ENCODE data around the gene CREBL2.
"Not testable (repeated sequence)": the region's sequence is repeated elsewhere in the genome, so short reads cannot be mapped to it uniquely, and the experiment has no call there.

Gene CREBL2

DNA sequence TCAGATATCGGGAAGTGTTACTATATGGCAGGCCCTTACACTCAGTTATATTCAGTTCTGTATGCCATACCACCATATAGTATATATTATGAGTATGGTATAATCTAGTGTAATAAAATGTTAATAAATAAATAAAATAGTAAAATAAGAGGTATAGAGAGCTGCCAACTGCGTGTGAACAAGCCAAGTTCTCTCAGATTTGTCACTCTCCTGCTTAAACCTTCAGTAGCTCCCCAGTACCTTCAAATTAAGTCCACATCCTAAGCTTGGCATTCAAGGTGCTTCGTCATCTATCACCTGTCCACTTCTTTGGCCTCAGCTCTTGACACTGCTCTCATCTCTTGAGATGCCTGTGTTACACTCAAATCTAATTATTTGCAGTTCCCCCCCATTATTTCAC lies 12.8 kb upstream of the CREBL2 start:
- DNase-seq (ENCODE audit: low read depth in 2 of 2): no peak

DNA sequence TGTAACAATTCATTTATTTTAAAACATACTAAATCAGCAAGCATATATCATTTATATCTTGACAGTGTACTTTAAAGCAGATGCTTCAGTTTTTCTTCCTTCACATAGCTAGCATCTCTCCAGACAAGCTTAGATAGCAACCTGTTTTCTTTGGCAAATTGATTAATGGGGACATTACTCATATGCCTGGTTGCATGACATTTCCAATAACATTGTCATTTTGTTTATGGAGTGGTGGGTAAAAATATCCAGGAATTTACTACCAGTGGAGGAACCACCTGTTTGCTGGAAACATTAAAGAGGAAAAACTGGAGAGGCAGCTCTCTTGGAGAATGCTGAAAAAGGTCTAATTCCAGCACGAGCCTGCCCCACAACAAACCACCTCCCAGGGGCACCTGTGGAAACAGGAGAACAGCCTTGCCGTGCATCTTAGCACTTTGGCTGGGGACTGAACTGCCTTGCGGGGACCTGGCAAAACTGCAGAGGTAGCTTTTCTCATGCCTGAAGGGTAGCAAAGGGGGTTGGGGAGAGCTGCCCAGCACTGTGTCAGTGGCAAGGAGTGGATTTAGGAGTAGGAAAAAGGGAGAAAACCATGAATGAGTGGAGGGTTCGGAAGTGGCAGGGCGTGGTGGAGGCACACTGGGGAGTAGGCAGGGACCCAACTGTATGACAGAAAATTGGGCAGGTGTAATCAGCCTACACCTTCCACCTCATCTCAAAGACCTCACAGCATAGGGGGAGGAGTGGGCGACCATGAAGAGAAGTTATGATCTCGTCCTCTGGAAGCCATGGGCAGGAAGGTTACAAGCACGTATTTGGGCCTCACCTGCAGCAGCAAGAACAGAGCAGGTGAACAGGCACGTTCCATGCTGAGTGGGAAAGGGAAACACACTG lies 11.7 kb upstream of the CREBL2 start:
- DNase-seq (ENCODE audit: low read depth in 2 of 2): no peak

DNA sequence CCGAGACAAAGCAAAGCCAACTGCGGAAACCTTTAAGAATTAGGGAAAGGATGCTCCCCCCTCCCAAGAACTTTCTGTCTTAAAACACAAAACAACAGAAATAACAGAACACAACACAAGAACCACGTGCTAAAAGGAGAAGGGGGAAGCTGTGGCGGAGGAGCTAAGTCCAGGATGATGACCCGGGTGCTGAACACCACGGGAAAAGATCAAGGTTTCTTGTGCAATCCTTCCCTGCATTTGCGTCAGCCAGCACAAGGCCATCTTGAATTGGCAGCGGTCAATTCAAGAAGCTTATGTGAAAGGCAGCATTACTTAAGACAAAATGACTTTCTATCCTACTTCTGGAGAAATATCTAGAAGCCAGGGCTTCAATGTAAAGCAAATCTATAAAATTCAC lies 11.0 kb upstream of the CREBL2 start:
- DNase-seq (ENCODE audit: low read depth in 2 of 2): no peak

- no peak for DNase-seq (ENCODE audit: low read depth in 2 of 2)
Measured at GRCh38 chr12:12604740-12605139, 6.9 kb upstream of the CREBL2 start.

DNA sequence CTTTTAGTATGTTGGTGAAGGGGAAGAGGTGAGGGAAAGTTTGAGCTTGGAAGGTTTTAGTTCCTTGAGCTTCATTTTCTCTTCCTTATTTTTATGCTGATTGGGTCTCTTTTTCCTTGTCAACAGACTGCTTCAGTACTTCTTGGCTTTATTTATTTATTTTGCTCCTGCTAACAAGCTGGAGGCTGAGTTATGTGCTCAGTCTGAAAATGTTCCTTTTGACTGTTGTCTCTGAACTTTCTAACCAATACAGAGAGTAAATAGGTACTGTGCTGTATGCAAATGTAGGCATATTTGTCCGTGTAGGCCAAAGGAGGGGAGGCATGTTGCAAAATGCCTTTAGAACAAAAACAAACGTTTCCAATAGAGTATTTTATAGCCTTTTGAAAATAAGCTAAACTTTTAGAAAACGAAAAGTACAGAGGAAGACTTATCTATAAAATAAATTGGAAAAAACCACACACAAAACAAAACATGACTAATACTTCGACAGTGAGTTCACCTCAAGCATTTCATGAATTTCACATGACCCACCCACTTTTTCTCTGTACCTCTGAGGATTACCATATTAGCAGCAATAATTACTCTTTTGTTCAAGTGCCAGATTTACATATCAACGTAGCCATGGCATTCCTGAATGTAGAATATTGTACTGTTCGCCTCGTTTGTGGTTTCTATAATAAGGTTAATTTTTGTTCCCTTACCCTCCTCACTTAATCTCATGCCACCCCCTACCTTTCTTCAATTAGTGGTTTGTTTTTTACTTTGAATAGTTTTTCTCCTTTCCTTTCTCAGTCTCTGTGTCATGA lies 4.7 kb upstream of the CREBL2 start:
- DNase-seq (ENCODE audit: low read depth in 2 of 2): no peak

GRCh38 chr12:12608557-12608957 lies 3.1 kb upstream of the CREBL2 start:
- no peak for DNase-seq (ENCODE audit: low read depth in 2 of 2)

- DNase-seq (ENCODE audit: low read depth in 2 of 2): no peak
Measured at GRCh38 chr12:12609692-12610091, 2.0 kb upstream of the CREBL2 start.

- DNase-seq (ENCODE audit: low read depth in 2 of 2): no peak
Measured at GRCh38 chr12:12610711-12611110, 965 bp upstream of the CREBL2 start.

GRCh38 chr12:12612358-12612757 lies 682 bp downstream of the CREBL2 start:
- DNase-seq (ENCODE audit: low read depth in 2 of 2): no peak

GRCh38 chr12:12613344-12613743 lies 1.7 kb downstream of the CREBL2 start:
- no peak for DNase-seq (ENCODE audit: low read depth in 2 of 2)

GRCh38 chr12:12614342-12614741 lies 2.7 kb downstream of the CREBL2 start:
- no peak for DNase-seq (ENCODE audit: low read depth in 2 of 2)

GRCh38 chr12:12616512-12617310 lies 5.0 kb downstream of the CREBL2 start:
- DNase-seq (ENCODE audit: low read depth in 2 of 2): no peak

DNA sequence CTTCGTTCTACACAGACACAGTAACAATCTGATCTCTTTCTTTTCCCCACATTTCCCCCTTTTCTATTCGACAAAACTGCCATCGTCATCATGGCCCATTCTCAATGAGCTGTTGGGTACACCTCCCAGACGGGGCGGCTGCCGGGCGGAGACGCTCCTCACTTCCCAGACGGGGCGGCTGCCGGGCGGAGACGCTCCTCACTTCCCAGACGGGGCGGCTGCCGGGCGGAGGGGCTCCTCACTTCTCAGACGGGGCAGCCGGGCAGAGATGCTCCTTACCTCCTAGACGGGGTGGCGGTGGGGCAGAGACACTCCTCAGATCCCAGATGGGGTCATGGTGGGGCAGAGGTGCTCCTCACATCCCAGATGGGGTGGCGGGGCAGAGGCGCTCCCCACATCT lies 6.4 kb downstream of the CREBL2 start:
- DNase-seq (ENCODE audit: low read depth in 2 of 2): not testable (repeated sequence)

DNA sequence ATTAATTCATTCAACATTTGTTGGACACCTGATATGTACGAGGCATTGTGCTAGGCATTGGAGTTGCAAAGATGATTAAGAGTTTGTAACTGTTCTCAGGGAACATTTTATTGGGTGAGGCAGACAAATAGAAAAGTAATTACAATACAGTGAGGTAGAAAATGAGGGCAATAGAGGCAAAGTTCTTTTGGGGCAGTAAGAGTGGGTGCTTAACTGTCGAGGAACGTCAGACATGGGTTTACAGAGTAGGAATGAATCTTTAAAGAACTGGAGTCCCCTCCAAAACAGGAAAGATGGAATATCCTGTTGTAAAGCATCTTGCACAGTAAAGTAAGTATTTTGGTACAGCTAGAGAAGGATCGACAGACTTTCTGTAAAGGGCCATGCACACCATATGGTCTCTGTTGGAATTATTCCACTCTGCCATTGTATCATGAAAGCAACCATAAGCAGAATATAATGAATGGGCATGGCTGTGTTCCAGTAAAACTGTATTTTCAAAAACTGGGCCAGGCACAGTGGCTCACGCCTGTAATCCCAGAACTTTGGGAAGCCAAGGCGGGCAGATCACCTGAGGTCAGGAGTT lies 9.1 kb downstream of the CREBL2 start:
- no peak for DNase-seq (ENCODE audit: low read depth in 2 of 2)

GRCh38 chr12:12622418-12622817 lies 10.7 kb downstream of the CREBL2 start:
- DNase-seq (ENCODE audit: low read depth in 2 of 2): no peak

DNA sequence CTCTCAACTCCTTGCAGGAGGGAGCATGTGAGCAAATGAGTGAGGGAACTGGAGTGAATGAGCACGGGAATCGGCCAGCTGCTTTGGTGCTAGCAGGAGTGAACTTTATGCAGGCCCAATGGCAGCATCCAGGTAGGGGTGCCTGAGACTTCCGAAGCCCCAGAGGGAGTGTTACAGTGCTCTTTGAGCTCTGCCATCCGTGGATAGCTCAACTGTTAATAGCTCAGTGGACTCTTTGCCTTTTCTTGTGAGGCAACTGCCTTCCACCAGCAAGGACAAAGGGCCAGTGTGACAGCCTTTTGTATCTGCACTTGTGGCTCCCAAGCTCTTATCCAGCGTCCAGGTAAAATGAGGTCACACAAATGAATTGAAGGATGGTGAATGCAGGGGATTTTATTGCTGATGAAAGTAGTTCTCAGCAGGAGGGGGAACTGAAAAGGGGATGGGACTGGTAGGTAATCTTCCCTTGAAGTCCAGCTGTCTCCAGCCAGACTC lies 12.9 kb downstream of the CREBL2 start:
- DNase-seq (ENCODE audit: low read depth in 2 of 2): no peak

- DNase-seq (ENCODE audit: low read depth in 2 of 2): no peak
Measured at GRCh38 chr12:12626471-12626870, 14.8 kb downstream of the CREBL2 start.

DNA sequence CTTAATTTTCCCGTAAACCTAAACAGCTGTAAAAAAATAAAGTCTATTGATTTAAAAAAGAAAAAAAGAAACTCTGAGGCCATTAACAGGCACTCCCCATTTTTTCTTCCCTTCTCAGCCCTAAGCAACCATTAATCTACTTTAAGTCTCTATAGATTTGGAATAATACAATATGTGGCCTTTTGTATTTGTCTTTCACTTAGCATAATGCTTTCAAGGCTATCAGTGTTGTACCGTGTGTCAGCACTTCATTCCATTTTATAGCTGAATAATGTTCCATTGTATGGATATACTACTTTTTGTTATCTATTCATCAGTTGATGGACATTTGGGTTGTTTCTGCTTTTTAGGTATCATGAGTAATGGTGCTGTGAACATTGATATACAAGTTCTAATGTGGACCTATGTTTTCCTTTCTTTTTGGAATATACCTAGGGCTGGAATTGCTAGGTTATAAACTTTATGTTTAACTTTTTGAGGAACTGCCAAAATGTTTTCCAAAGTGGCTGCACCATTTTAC lies 15.7 kb downstream of the CREBL2 start:
- no peak for DNase-seq (ENCODE audit: low read depth in 2 of 2)

GRCh38 chr12:12628013-12628412 lies 16.3 kb downstream of the CREBL2 start:
- no peak for DNase-seq (ENCODE audit: low read depth in 2 of 2)

- no peak for DNase-seq (ENCODE audit: low read depth in 2 of 2)
Measured at GRCh38 chr12:12630850-12631249, 19.2 kb downstream of the CREBL2 start.

DNA sequence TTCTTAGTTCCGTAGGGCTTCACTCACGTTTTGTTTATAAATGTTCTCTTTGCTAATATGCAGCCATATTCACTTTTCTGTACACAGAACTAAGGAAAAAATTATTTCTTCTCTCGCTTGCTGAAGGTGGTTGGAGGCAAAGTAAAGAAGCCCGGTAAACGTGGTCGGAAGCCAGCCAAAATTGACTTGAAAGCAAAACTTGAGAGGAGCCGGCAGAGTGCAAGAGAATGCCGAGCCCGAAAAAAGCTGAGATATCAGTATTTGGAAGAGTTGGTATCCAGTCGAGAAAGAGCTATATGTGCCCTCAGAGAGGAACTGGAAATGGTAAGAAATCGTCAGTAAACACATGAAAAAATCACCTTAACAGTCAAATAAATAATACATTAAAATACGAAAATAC lies 24.0 kb downstream of the CREBL2 start:
- no peak for DNase-seq (ENCODE audit: low read depth in 2 of 2)

All from stimulated activated CD4-positive, alpha-beta T cell treated with anti-CD3 and anti-CD28 coated beads, Interleukin-1b, Interleukin-23, amount 100 ng/mL, for 4 hours (primary cell).